Measurements from ENCODE around the gene PDCD11. TPM values are rescaled to one million over a fixed set of nuclear protein-coding genes. Genes with fewer than 3 reads are reported as not detected.

Gene PDCD11
- total RNA-seq, result 29.4 and 39.4 TPM in 2 replicates

GRCh38 chr10:103396067-103396788 lies at the start of gene PDCD11, which contains the start of gene ATP5MK:
Gene PDCD11 (plus strand): TSS chr10:103396626. CDS start chr10:103398427, 1,801 bp downstream.
Gene ATP5MK (minus strand): TSS chr10:103396475. CDS start chr10:103392457, 4,018 bp downstream.

GRCh38 chr10:103350517-103351260 lies 45.7 kb upstream of the PDCD11 start, which contains the start of gene PCGF6:
Gene PCGF6 (minus strand): TSS chr10:103351140. CDS start chr10:103351066, 74 bp downstream.

GRCh38 chr10:103367782-103368518 lies 28.5 kb upstream of the PDCD11 start, which contains the start of gene TAF5:
Gene TAF5 (plus strand): TSS chr10:103367976. CDS start chr10:103367990, 14 bp downstream.

GRCh38 chr10:103451831-103452505 lies 55.5 kb downstream of the PDCD11 start, which contains the start of gene CALHM2:
Gene CALHM2 (minus strand): TSS chr10:103452370. CDS start chr10:103449941, 2,429 bp downstream.

GRCh38 chr10:103458720-103459119 lies 62.3 kb downstream of the PDCD11 start, which contains the start of gene CALHM1:
Gene CALHM1 (minus strand): TSS chr10:103458900. CDS start chr10:103458751, 149 bp downstream.

GRCh38 chr10:103479135-103479534 lies 82.7 kb downstream of the PDCD11 start, which contains the start of gene CALHM3:
Gene CALHM3 (minus strand): TSS chr10:103479240. CDS start chr10:103479032, 208 bp downstream.

GRCh38 chr10:103493362-103493915 lies 97.0 kb downstream of the PDCD11 start, which contains the start of gene NEURL1:
Gene NEURL1 (plus strand): TSS chr10:103493705. CDS start chr10:103494388, 683 bp downstream.

Other genes with a start within 250 kb of the PDCD11 start
- gene NT5C2, start 203.4 kb upstream of the PDCD11 start, total RNA-seq, result 49.7 and 62.6 TPM in 2 replicates
- gene RPEL1, start 150.7 kb upstream of the PDCD11 start, total RNA-seq, result not detected in 2 replicates
- gene INA, start 119.5 kb upstream of the PDCD11 start, total RNA-seq, result 2.4 and 3.7 TPM in 2 replicates
- gene PCGF6, start 45.5 kb upstream of the PDCD11 start, total RNA-seq, result 10.9 and 11.8 TPM in 2 replicates
- gene TAF5, start 28.6 kb upstream of the PDCD11 start, total RNA-seq, result 5.5 and 5.6 TPM in 2 replicates
- 356 and 617 TPM in 2 replicates for gene ATP5MK, start 151 bp upstream of the PDCD11 start, total RNA-seq
- gene CALHM2, start 55.7 kb downstream of the PDCD11 start, total RNA-seq, result 0.79 and 1.7 TPM in 2 replicates
- gene CALHM1, start 62.3 kb downstream of the PDCD11 start, total RNA-seq, result not detected in 2 replicates
- gene CALHM3, start 82.6 kb downstream of the PDCD11 start, total RNA-seq, result not detected in 2 replicates
- gene NEURL1, start 97.1 kb downstream of the PDCD11 start, total RNA-seq, result 0.23 and 0.35 TPM in 2 replicates

Measured in airway epithelial cell (primary cell).